Stimulated activated naive B cell treated with anti-CD40 and anti-IgM and Interleukin-4, amounts not matched to agents 10 μg/mL and 1 μg/mL and 100 μg/mL, for 72 hours (primary cell): Measurements from ENCODE around the gene GINS1.
A peak's percentile ranks its signal among the peaks of the same experiment; 100 is the strongest.
"Not testable (repeated sequence)": the region's sequence is repeated elsewhere in the genome, so short reads cannot be mapped to it uniquely, and the experiment has no call there.

Source experiments
- ATAC-seq, 2 donors: fragments of 150-1000 bp; cut with Tn5 transposase; replicated peaks; 2 replicates each; pipeline ENCODE4 v1.10.0; 2021; ENCODE audit warnings: moderate library complexity in 1 of 2
- DNase-seq: peaks from one replicate; pipeline ENCODE4 v3.0.0; 2021
- H3K27ac Mint-ChIP-seq: one replicate; pipeline ENCODE4 v1.8.0; 2022; ENCODE audit warnings: mild to moderate bottlenecking, mixed read lengths
- H3K27me3 Mint-ChIP-seq, 2 donors: one replicate each; pipeline ENCODE4 v1.8.0; 2022; ENCODE audit warnings: mixed read lengths in 2 of 2
- H3K36me3 Mint-ChIP-seq, 2 donors: one replicate each; pipeline ENCODE4 v1.8.0; 2022; ENCODE audit warnings: mixed read lengths in 2 of 2, mild to moderate bottlenecking in 1 of 2
- H3K4me1 Mint-ChIP-seq, 2 donors: one replicate each; pipeline ENCODE4 v1.8.0; 2022; ENCODE audit warnings: mixed read lengths in 2 of 2, mild to moderate bottlenecking in 1 of 2
- H3K4me3 Mint-ChIP-seq, 2 donors: one replicate each; pipeline ENCODE4 v1.8.0; 2022; ENCODE audit warnings: mild to moderate bottlenecking in 2 of 2, mixed read lengths in 2 of 2, moderate library complexity in 1 of 2
- H3K9me3 Mint-ChIP-seq, 2 donors: one replicate each; pipeline ENCODE4 v1.8.0; 2022; ENCODE audit warnings: mixed read lengths in 2 of 2, mild to moderate bottlenecking in 1 of 2

The GINS1 gene

GRCh38 chr20:25399037-25399430 is 8.4 kb upstream of the GINS1 start:
- Mint-ChIP-seq H3K36me3 (peaks cover under 1 to 8% of the 10 kb centered on the region in 2 donors), H3K27me3 (peaks cover 4 to 6% of the 10 kb centered on the region in 2 donors), H3K9me3 (peaks cover 10 to 14% of the 10 kb centered on the region in 2 donors), H3K4me3 (no peak overlapping the region), H3K4me1 (peaks cover 0 to 7% of the 10 kb centered on the region in 2 donors), H3K27ac (no peak overlapping the region)
- ATAC-seq: peak; percentile 72 to 77
- no peak for DNase-seq

GRCh38 chr20:25400291-25400732 is 7.2 kb upstream of the GINS1 start:
- H3K4me3 Mint-ChIP-seq, DNase-seq, H3K27ac Mint-ChIP-seq, ATAC-seq, H3K36me3 Mint-ChIP-seq, H3K27me3 Mint-ChIP-seq, H3K4me1 Mint-ChIP-seq: not testable (repeated sequence)
- H3K9me3 Mint-ChIP-seq: peaks cover 16 to 17% of the 10 kb centered on the region in 2 donors

GRCh38 chr20:25402583-25402982 is 4.9 kb upstream of the GINS1 start:
- H3K4me3 Mint-ChIP-seq: no peak overlapping the region

GRCh38 chr20:25408170-25408547 is 686 bp downstream of the GINS1 start:
- peak overlapping the region; percentile 85 to 95 for H3K4me3 Mint-ChIP-seq
- H3K27me3 Mint-ChIP-seq: no peaks in the 10 kb centered on the region
- DNase-seq (no peak), ATAC-seq (no peak)
- peak overlapping the region; percentile 95 for H3K27ac Mint-ChIP-seq
- H3K36me3 Mint-ChIP-seq: peaks cover 3 to 9% of the 10 kb centered on the region in 2 donors
- peaks cover 8 to 10% of the 10 kb centered on the region in 2 donors for H3K9me3 Mint-ChIP-seq
- peaks cover 14 to 20% of the 10 kb centered on the region in 2 donors for H3K4me1 Mint-ChIP-seq

More at GRCh38 chr20:25402583-25402982, 4.9 kb upstream of the GINS1 start:
- Mint-ChIP-seq H3K4me1 (peaks cover 5 to 9% of the 10 kb centered on the region in 2 donors), H3K27me3 (peaks cover 0 to under 1% of the 10 kb centered on the region in 2 donors), H3K36me3 (peaks cover 3 to 8% of the 10 kb centered on the region in 2 donors), H3K27ac (no peak overlapping the region), H3K9me3 (peaks cover 16 to 17% of the 10 kb centered on the region in 2 donors)
- ATAC-seq: no peak
- no peak for DNase-seq

DNA sequence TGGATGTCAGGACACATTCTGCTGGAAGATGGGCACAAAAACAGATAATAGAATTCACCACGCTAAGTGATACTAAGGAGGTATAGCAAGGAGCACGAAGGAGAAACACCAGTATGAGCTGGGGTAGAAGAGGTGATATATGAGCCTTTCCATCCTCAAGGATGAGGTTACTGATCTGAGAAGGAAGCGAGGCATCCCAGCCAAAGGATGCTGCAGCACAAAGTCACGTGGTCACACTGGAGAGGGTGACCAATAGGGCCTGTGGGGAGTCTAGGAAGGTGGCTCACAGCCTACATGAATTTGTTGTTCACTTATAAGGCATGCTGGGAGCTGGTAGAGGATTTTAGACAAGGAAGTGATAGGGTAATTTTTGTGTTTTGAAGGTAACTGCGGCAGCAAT is 1.4 kb downstream of the GINS1 start:
- DNase-seq (no peak), ATAC-seq (no peak)
- H3K27ac Mint-ChIP-seq: no peak overlapping the region
- H3K4me1 Mint-ChIP-seq: peaks cover 14 to 20% of the 10 kb centered on the region in 2 donors
- H3K36me3 Mint-ChIP-seq: peaks cover 6 to 8% of the 10 kb centered on the region in 2 donors
- H3K9me3 Mint-ChIP-seq: peaks cover 3 to 7% of the 10 kb centered on the region in 2 donors
- peak overlapping the region; percentile 85 to 95 for H3K4me3 Mint-ChIP-seq
- H3K27me3 Mint-ChIP-seq: no peaks in the 10 kb centered on the region

GRCh38 chr20:25418776-25419175 is 11.3 kb downstream of the GINS1 start:
- Mint-ChIP-seq H3K27ac (no peak overlapping the region), H3K4me1 (no peaks in the 10 kb centered on the region), H3K27me3 (no peaks in the 10 kb centered on the region), H3K36me3 (peaks cover 4 to 6% of the 10 kb centered on the region in 2 donors), H3K4me3 (no peak overlapping the region), H3K9me3 (no peaks in the 10 kb centered on the region)
- DNase-seq (no peak), ATAC-seq (no peak)

- DNase-seq (no peak), ATAC-seq (no peak)
- no peaks in the 10 kb centered on the region for H3K4me1 Mint-ChIP-seq
- H3K9me3 Mint-ChIP-seq: no peaks in the 10 kb centered on the region
- H3K27ac Mint-ChIP-seq: no peak overlapping the region
- no peak overlapping the region for H3K4me3 Mint-ChIP-seq
- peaks cover 6 to 7% of the 10 kb centered on the region in 2 donors for H3K36me3 Mint-ChIP-seq
- H3K27me3 Mint-ChIP-seq: no peaks in the 10 kb centered on the region
Observed at GRCh38 chr20:25421102-25421501, 13.6 kb downstream of the GINS1 start.

GRCh38 chr20:25422032-25422431 is 14.6 kb downstream of the GINS1 start:
- DNase-seq (no peak), ATAC-seq (no peak)
- no peak overlapping the region for H3K4me3 Mint-ChIP-seq
- H3K9me3 Mint-ChIP-seq: no peaks in the 10 kb centered on the region
- no peak overlapping the region for H3K27ac Mint-ChIP-seq
- H3K27me3 Mint-ChIP-seq: no peaks in the 10 kb centered on the region
- H3K4me1 Mint-ChIP-seq: no peaks in the 10 kb centered on the region
- peaks cover 9 to 12% of the 10 kb centered on the region in 2 donors for H3K36me3 Mint-ChIP-seq

DNA sequence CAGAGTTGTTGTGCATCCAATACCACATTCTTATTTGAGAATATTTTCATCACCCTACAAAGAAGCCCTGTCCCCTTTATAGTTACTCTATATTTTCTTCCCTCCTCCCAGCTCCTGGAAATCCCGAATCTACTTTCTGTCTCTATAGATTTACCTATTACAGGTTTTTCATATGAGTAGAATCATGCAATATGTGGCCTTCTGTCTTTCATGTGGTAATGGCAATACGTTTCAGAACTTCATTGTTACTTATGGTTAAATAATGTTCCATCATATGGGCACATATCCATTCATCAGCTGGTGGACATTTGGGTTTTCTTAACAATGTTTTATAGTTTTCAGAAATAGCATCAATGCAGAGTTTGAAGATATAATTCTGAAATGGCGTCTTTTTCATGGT is 17.1 kb downstream of the GINS1 start:
- ATAC-seq: no peak
- no peaks in the 10 kb centered on the region for H3K4me1 Mint-ChIP-seq
- H3K4me3 Mint-ChIP-seq: no peak overlapping the region
- no peaks in the 10 kb centered on the region for H3K9me3 Mint-ChIP-seq
- no peak for DNase-seq
- peaks cover 17 to 20% of the 10 kb centered on the region in 2 donors for H3K36me3 Mint-ChIP-seq
- H3K27me3 Mint-ChIP-seq: no peaks in the 10 kb centered on the region
- H3K27ac Mint-ChIP-seq: no peak overlapping the region

DNA sequence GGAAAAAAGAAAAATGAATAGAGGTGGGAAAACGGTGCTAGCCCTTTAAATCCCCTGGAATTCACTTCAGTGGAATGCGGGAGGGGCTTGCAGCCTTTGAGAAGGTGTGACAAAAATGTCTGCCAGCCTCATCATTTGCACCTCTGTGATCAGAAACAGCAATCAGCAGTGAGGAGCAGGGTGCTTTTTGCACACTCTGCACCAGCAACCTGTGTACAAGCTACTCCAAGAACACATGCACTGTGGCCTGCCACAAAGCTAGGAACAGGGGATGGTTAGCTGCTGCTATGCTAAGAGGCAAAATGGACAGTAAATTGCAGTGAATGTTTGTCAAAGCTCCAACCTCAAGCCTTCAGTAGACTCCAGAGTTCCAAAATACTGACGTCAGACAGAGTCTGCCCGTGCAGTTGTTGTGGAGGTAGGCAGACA is 29.7 kb downstream of the GINS1 start:
- no peak for DNase-seq
- Mint-ChIP-seq H3K9me3 (no peaks in the 10 kb centered on the region), H3K27me3 (no peaks in the 10 kb centered on the region)

DNA sequence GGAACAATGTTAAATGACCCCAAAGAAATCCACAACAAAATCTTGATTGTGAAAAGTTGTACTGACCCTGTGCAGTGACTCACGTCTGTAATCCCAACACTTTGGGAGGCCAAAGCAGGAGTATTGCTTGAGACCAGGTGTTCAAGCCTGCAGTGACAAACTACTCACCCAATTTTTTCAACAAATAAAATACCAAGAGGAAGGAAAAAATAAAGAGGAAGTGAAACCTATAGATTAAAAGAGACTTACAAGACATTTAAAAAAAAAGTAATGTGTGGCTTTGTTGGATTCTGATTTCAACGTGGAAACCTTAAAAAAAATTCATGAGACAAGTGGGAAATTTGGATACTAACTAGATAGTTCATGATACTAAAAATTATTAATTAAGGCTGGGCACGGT is 31.9 kb downstream of the GINS1 start:
- Mint-ChIP-seq H3K4me1 (peaks cover 5 to 8% of the 10 kb centered on the region in 2 donors), H3K4me3 (no peak overlapping the region), H3K27me3 (no peaks in the 10 kb centered on the region), H3K36me3 (peaks cover 12 to 21% of the 10 kb centered on the region in 2 donors), H3K9me3 (no peaks in the 10 kb centered on the region), H3K27ac (no peak overlapping the region)
- peak; percentile 69 to 76 for ATAC-seq
- no peak for DNase-seq

More for the DNA sequence above, 29.7 kb downstream of the GINS1 start:
- Mint-ChIP-seq H3K36me3 (peaks cover 16 to 28% of the 10 kb centered on the region in 2 donors), H3K4me3 (no peak overlapping the region), H3K4me1 (peaks cover 5 to 8% of the 10 kb centered on the region in 2 donors), H3K27ac (no peak overlapping the region)
- ATAC-seq: no peak

DNA sequence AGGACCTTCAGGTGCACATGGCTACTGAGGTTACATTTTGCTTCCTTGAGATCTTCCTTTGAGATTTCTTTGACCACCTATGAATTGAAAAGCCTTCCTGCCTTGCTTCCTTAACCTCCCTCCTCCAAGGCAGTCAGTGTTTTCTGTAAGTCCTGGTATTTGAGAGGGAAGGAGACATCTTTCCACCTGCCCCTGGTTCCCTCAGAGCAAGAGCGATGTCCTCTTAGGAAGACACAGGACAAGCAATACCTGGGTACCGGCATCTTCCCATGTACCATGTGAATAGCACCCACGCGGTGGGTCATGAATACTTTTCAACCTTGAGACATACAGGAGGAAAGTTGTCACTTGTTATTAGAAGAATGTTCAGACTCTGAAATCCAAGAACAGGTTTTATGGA is 37.1 kb downstream of the GINS1 start:
- Mint-ChIP-seq H3K36me3 (peaks cover 35 to 44% of the 10 kb centered on the region in 2 donors), H3K9me3 (no peaks in the 10 kb centered on the region), H3K4me3 (no peak overlapping the region), H3K27me3 (no peaks in the 10 kb centered on the region), H3K27ac (no peak overlapping the region), H3K4me1 (peaks cover 2% of the 10 kb centered on the region in 2 donors)
- no peak for ATAC-seq
- no peak for DNase-seq

GRCh38 chr20:25447671-25448070 is 40.2 kb downstream of the GINS1 start:
- H3K9me3 Mint-ChIP-seq: no peaks in the 10 kb centered on the region

DNA sequence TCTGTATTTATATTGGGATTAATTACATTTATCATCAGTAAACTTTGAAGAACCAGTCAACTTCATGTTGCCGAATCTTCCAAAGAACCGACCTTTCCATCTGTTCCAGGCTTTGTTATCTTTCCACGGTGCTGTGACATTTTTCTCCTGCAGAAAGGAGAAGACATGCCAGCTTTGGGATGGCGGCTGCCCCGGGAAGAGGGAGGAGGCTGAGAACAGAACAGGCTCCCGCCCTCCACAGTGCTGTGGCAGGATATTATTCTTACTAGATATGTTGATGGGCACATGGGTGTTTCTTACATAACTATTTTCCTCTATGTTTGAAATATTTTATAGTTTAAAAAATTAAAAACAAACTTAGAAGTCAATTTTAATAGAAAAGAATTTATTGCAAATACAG is 44.9 kb downstream of the GINS1 start:
- Mint-ChIP-seq H3K27me3 (no peaks in the 10 kb centered on the region), H3K4me1 (no peaks in the 10 kb centered on the region), H3K4me3 (no peak overlapping the region), H3K9me3 (no peaks in the 10 kb centered on the region), H3K27ac (no peak overlapping the region), H3K36me3 (peaks cover 16 to 22% of the 10 kb centered on the region in 2 donors)
- ATAC-seq (no peak), DNase-seq (no peak)

More at GRCh38 chr20:25447671-25448070, 40.2 kb downstream of the GINS1 start:
- no peak overlapping the region for H3K27ac Mint-ChIP-seq
- peaks cover 0 to 2% of the 10 kb centered on the region in 2 donors for H3K4me1 Mint-ChIP-seq
- H3K4me3 Mint-ChIP-seq: no peak overlapping the region
- no peaks in the 10 kb centered on the region for H3K27me3 Mint-ChIP-seq
- H3K36me3 Mint-ChIP-seq: peaks cover 35 to 44% of the 10 kb centered on the region in 2 donors
- ATAC-seq: no peak
- DNase-seq: no peak

DNA sequence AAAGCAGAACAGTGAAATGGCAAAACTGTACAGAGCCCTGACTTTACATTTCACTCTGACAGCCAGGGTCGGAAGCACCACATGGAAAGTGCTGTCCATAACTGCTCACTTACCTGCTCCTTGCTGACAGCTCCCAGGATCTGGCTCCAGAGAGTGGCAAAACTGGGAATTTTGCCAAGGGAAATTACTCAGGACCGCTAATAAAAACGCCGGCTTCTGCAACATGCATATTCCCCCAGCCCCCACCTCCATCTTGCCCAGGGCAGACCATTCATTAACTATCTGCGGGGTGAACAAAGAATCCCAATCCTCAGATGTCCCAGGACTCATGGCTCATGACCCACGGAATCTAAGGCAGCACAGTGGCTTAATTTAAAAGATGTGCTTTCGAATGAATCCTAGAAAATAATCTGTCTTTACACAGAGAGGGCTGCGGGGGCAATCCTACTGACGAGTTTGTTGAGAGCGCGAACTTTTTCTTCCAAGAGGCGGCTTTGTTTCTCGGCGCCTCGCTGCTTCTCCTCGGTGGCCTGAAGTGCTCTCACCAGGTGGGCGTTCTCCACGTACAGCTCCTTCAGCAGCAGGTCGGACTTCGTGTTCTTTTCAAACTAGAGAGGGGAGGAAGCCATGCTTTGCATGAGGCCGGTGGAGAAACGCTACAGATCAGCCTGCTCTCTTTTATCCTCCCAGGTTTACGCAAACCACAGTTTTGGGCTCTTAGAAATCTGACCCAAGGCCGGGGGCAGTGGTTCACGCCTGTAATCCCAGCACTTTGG is 45.8 kb downstream of the GINS1 start:
- Mint-ChIP-seq H3K27ac (no peak overlapping the region), H3K9me3 (no peaks in the 10 kb centered on the region), H3K36me3 (peaks cover 9 to 14% of the 10 kb centered on the region in 2 donors), H3K4me3 (no peak overlapping the region), H3K4me1 (no peaks in the 10 kb centered on the region), H3K27me3 (no peaks in the 10 kb centered on the region)
- DNase-seq (no peak), ATAC-seq (no peak)
